HG02588 (cell line): ENCODE data around the gene LMF1.
"Not testable (repeated sequence)": the region's sequence is repeated elsewhere in the genome, so short reads cannot be mapped to it uniquely, and the experiment has no call there.

Experiments used
- ATAC-seq: cut with Tn5 transposase; IDR thresholded peaks from one replicate; pipeline ENCODE4 v1.9.1; 2021; ENCODE audit warnings: mild to moderate bottlenecking, moderate library complexity; ENCODE audit not compliant: unreplicated experiment

The LMF1 gene

DNA sequence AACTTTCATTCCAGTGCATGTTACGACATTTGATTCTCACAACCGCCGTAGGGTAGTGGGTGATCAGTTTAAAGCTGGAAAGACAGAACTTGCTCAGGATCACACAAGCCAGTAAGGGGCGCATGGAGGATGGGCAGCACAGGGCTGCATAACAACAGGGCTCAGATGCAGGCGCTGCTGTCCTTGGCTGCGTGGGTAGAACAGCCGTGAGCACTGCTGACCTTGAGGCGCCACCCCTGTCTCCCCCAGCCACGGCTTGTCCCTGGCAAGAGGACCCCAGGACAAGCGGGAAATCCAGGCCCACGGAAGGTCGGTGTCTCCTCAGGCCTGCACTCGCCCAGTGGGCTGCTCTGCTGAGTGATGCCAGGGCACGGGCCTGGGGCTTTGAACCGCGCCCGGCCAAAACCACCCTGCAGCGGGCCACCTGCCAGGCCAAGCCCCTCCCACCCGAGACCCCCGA is 84.7 kb downstream of the LMF1 start:
- no peak for ATAC-seq

DNA sequence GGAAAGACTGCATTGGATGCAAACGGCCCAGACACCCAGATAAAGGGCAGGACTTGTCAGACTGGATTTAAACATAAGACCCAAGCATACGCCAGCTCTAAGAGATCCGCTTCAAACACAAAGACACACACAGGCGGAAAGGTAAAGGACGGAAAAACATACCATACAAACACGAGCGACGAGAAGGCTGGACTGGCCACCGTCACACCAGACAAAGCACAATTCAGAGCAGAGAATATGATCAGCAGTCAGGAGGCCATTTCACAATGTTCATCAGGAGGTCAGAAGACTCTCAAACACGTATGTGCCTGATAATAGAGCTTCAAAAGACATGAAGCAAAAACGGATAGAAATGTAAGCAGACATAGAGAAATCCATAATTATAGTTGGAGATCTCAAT is 85.4 kb downstream of the LMF1 start:
- no peak for ATAC-seq

DNA sequence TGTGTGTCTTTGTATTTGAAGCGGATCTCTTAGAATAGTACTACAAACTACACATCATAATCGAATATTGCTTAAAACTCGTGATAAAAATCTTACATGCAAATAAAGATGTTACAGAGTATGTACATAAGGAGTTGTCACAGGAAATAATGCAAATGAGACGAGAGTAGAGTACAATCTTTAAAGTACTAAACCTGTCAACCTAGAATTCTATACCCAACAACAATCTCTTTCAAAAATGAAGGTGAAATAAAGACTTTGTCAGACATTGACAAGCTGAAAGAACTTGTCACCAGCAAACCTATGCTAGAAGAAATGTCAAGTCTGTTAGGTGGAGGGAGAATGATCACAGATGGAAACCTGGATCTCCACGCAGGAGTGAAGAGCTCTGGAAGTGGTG is 86.6 kb downstream of the LMF1 start:
- no peak for ATAC-seq

DNA sequence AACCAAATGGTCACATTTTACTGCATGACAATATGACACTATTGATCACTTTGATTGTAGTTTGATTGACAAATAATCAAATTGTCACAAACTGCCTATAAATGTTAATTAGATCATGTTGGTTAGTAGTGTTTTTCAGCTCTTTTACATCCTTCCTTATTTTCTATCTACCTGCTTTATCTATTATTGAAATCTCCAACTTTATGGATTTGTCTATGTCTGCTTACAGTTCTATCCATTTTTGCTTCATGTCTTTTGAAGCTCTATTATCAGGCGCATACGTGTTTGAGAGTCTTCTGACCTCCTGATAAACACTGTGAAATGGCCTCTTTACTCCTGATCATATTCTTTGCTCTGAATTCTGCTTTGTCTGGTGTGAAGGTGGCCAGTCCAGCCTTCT is 87.0 kb downstream of the LMF1 start:
- no peak for ATAC-seq

DNA sequence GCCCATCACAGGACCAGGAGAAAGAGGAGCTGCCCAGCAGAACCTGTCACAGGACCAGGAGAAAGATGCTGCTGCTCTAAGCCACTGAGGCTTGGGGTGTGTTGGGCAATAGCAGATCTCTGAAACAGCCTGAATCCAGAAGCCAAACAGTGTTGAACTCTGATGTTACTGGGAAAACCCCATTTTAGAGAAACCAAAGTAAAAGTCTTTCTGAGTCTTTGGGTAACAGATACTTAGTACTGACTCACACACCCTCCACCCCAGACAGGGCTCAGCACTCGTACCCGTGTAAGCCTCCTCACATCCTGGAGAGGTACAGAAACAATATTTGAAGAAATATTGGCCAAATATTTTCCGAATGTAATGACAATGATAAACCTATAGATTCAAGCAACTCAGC is 87.4 kb downstream of the LMF1 start:
- no peak for ATAC-seq

DNA sequence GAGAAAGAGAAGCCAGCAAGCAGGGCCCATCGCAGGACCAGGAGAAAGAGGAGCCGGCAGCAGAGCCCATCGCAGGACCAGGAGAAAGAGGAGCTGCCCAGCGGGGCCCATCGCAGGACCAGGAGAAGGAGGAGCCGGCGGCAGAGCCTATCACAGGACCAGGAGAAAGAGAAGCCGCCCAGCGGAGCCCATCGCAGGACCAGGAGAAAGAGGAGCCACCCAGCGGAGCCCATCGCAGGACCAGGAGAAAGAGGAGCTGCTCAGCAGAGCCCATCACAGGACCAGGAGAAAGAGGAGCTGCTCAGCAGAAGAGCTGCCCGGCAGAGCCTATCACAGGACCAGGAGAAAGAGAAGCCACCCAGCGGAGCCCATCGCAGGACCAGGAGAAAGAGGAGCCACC is 88.1 kb downstream of the LMF1 start:
- not testable (repeated sequence) for ATAC-seq

DNA sequence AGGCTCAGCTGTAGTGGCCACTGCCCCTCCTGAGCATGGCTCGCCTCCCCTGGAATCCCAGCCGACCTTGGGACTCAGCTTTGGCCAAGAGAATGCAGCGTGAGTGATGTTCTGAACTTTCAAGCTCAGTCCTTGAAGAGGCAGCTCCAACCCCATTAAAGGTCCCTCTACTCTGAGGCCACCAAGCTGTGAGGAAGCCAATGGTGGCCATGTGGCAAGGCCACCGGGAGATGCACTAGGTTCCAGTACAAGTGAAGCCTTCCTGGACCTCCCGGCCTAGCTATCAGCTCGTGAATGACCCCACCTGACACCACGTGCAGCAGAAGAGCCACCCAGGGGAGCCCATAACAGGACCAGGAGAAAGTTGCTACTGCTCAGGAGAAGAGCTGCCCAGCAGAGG is 88.5 kb downstream of the LMF1 start:
- no peak for ATAC-seq

DNA sequence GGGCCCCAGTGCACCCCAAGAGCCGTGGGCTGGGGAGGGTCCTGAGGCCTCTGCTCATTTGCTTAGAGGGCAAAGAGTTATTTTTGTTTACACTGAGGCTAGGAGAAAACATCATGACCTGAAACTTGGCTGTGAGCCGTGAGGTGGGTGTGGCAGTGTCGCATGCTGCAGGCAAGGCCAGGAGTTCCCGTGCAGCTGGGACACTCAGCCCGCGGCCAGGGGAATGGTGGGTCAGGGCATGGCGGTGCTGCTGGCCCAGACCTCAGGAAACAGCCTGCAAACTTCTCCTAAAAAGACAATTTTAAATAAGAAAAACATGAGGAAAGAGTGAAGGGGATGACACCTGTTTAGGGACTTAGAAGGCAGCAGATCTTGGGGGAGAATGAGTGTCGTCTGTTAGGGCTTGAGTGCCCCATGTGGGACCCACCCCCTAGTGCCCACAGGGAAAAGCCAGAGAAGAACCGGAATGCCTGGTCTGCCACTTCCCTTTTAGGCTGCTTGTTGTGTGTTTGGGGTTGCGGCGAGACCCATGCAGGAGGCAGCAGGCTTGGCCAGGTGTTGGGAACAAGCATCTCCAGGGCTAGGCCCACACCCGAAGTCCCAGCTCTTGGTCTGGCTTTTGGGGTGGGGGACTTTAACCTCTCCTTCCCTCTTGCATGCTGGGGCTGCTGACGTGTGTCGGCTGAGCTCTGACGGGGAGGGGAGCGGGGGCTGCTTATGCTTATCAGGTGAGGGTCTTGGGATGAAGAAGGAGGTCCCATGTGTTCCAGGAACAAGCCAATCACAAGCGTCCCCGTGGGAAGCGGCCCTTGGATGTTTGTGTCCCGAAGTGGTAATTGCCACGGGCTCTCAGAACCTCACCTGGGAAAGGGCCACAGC is 89.3 kb downstream of the LMF1 start:
- ATAC-seq, result no peak

DNA sequence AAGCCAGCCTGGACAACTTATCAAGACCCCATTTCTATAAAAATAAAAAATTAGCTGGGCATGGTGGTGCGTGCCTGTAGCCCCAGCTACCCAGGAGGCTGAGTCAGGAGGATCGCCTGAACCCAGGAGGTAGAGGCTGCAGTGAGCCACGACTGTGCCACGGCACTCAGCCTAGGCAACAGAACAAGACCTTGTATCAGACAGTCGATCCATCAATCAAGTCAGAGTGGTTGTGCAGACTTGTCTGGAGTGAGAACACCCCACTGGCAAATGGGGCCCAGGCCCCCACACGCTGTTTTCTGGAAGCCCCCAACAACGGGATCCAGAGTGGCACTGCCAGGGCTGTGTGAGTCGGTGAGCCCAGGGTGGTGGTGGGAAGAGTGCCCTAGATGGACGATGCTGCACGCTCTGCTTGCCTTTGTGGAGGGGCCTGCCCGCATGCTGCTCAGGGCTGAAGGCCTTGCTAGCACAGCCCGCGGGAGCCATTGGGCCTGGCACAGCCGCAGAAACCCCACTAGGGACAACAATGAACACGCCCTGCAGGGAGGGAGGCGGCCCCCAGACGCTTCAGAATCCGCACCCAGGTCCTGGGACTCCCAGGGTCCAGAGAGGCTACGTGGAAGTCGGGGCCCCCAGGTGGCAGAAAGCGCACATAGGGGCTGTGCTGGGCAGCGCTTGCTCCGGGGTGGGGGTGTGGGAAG is 90.2 kb downstream of the LMF1 start:
- ATAC-seq, result no peak

DNA sequence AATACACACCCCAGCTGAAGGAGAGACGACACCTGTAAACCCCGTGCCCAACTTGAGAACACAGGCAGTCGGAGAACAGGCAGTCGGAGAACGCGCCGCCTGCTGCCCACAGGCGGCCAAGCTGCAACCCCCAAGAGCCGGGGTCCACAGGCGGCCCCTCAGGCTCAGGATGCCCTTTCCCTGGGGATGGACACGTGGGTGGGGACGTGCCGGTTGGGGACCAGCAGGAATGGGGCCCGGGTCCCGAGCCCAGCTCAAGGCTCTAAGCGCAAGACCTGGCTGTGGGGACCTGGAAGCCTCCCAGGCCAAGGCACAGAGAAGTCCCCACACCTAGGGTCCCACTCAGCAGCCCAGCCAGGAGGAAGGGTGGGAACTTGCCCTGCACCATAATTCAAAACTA is 90.8 kb downstream of the LMF1 start:
- ATAC-seq, result no peak

DNA sequence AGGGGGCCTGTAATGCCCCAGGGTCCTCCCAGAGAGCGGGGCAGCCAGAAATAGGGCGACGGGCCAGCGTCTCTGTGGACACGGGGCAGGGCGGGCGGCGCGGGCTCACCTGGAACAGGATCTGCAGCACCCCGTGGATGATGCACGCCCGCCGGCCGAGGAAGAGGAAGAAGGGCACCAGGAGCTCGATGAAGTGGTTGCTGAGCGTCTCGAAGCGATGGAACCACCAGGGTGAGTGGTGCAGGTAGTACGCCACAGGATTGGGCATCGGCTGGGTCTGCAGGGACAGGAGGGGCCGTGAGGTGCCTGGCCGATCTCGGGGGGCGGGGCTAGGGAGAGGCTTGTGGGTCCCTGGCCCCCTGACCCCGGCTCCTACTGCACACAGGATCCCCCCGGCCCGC is 91.3 kb downstream of the LMF1 start:
- ATAC-seq, result no peak

DNA sequence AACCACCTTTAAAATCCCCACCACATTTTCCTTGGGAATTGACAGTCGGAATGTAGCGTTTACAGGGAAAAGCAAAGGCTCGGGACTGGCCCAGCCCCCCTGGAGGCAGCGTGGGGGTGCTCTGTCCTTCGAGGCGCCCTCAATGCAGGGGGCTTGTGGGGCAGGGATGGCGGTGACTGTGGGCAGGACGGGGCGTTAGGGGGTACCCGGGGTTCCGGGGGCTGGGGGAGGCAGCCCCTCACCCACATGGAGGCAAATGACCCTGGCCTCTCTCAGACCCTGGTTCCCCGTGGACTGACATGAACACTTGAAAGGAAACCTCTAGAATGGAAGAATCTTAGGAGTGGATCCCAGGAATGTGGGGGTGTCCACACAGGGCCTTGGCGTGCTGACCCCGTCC is 91.9 kb downstream of the LMF1 start:
- no peak for ATAC-seq

DNA sequence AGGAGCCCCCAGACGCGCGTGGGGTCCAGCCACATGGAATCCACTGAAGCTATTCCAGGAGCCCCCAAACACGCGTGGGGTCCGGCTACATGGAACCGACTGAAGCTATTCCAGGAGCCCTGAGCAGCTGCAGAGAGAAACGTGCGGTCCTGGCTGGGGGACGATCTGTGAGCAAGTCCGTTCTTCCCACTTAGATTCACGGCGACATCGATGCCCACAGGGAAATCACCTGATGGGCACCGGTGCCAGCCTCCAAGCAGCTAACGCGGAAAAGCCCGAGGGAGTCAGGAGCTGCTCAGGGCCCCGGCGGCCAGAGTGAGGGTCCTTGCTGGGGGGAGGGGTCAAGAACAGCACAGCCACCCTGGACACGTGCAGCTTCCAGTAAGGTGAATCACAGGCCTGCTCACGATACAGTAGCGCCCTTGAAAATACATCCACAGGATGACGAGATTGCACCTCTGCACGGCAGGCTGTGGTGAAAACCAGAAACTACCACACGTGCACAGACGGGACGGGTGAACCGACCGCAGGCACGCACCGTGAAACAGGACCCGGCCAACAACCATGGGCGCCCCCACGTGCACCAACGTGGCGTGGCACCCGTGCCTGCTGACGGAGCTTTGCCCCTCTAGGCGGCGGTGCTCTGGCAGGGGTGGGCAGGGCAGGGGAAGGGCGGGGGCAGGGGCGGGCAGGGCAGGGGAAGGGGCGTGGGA is 92.6 kb downstream of the LMF1 start:
- ATAC-seq, result no peak

DNA sequence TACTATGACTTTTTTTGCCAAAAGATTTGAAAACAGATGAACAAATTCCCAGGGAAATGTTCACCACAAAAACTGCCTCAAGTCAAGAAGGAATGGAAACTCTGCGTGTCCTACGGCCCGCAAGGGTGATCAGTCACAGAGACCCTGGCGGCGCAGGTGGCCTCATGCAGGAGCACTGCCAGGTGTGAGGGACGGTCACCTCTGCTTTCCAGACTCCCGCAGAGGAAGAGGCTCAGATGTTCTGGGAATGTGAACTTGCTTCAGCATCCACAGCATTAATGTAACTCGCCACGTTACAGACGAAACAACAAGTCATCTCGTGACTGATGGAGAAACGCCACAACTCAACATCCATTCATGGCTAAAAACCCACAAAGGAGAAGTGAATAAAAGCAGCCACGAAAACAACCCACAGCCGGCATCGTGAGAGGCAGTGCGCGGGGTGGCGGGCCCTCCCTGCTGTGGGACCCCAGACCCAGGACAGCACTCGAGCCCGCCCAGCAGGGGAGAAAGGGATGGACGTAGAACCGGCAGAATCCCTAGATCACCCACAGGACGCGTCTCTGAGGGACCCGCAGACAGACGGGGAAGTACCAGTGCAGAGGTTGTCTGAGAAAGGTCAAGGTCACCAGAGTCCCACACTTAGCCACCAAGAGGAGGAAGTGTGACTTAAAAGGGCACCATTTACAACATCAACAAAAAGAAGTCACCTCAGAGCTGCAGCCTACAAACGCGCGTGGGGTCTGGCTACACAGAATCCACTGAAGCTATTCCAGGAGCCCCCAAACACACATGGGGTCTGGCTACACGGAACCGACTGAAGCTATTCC is 93.3 kb downstream of the LMF1 start:
- ATAC-seq, result no peak

DNA sequence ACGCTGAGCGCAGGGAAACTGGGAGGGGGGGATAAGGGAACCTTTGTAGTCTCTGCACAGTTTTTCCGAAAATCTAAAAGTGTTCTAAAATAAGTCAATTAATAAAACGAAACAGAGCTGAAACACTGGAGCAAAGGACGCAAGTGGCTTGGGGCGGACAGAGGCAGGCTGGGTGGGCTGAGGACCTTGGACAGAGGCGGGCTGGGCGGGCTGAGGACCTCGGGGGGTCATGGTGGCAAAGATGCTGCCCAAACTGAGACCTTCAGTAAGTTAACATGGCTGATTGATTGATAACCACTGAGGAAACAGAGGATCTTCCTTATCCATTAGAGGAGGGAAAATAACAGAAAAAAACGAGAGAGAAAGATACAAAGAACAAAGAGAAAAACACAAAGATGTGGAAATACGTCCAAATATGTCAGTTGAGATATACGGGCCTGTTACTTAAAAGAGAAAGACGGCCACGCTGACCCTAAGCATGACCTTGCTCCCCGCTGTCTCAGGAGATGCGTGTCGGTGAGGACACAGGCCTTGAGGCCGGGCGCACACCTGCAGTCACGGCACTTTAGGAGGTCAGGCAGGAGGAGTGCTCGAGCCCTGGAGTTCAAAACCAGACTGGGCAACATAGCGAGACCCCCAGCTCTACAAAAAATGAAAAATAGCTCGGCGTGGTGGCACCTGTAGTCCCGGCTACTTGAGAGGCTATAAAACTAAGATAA is 94.1 kb downstream of the LMF1 start:
- no peak for ATAC-seq

DNA sequence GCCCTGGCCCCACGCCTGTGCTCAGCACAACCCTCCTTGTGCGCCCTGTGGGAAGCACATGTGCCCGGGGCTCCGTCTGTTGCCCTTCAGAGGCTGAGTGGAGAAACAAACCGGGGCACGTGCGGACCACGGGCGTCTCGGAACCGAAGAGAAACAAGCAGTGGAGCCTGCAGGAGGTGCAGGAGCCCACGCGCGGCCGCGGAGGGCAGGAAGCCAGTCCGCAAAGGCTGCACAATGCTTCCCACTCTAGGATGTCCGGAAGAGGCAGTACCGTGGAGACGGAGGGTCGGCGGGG is 94.8 kb downstream of the LMF1 start:
- ATAC-seq, result no peak

DNA sequence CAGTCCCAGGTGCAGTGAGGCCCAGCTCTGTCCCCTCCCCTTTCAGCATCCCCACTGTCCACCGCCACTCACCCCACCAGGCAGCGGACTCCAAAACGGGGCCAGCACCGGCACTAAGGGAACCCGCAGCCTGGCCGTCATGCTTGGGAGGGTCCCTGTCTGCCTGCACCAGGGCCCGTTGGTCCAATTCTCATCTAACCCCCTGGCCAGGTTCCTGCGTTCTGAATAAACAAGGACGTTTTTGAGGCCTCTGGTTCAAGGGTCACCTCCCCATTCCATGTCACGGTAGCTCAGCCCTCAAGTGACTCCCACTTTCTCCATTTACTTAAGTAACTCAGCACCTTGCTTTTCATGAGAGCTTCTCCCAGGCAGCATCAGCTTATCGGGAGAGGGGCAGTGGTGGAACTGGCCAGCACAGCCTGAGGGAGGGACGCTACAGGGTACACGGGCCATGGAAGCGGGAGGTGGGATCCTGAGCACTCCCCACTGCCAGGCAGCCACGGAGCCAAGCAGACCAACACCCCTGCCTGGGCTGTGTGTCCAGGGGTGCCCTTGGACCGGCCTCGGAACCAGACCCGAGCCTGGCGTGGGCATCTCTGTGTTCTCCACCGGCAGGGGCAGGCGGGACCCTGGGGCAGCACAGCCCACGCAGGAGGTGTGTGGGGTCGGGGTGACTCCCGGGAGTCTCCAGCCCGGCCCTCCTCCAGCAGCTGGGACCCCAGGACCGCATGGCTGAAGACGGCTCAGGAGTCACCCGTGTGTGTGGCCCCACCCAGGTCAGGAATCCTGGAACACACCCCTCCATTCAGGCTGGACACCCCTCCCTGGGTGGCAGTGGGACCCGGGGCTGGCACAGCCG is 95.4 kb downstream of the LMF1 start:
- no peak for ATAC-seq

DNA sequence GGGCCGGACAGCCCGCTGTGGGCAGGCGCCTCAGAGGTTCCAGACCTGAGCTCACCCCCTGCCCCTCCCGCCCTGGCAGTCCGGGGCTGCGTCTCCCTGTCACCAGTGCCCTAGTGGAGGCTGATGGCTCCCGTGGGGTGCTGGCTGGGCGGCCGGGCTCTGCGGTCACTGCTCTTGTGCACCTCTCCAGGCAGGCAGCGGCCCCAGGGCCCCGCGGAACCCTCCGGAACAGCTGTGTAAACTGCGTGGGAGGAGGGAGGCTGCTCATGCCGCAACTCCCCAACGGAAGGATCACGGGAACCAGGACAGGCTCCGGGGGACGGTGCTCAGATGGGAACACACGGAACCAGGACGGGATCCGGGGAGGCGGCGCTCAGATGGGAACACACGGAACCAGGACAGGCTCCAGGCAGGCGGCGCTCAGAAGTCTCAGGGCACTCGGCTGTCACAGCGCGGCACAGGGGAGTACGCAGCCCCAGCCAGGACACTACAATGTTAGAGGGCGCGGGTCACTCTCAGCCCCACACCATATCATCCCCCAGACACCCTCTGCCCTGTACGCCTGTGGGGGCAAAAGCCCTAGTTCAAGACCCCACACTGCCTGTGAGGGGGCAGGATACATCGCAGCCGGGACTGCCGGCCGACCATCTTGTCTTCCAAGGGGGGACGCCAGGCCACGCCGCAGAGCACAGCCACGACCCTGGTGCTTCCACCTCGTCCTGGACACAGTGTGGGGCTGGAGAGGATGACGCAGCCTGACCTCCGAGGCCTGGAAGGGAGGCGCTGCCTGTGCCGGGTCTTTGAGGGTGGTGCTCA is 96.2 kb downstream of the LMF1 start:
- ATAC-seq, result no peak

DNA sequence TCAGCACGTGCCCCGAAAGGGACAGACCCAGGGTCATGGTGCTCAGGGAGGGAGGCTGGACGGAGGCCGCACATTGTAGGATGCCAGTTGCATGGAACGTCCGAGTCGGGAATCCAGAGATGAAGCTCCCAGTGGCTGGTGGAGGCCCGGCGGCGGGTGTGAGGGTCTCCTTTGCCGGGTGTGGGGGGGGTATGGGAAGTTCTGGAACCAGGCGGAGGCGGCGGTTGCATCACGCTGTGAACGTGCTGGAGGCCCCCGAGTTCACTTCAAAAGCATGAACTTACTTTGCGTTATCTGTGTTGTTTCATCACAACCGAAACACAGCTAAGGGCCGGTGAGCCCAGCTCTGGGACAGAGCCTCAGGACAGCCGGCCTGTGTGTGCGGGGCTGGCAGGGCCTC is 96.9 kb downstream of the LMF1 start:
- ATAC-seq, result no peak
